Measurements from ENCODE around the gene PHLDB1. TPM values are rescaled to one million over a fixed set of nuclear protein-coding genes. Genes with fewer than 3 reads are reported as not detected.
"Not testable (repeated sequence)": the region's sequence is repeated elsewhere in the genome, so short reads cannot be mapped to it uniquely, and the experiment has no call there.

The PHLDB1 gene
- polyA plus RNA-seq, 2 donors = 12.9 to 25.7 TPM

DNA sequence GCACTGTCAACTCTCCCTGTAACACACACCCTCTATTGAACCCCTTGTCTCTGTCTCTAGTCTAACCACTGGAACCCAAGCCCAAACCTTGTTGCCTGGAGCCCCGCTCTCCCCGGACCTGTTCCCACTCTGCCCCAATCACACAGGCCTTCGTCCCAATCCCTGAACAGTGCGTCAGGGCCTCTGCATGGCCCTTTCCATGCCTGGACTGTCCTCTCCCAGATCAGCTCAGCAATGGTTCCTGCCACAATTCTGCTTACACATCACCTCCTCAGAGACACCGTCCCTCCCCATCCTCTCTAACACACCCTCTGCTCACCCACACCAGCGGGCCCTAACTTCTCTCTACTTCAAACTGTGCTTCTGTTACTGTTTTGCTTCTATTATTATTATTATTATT is 70.6 kb downstream of the PHLDB1 start:
- 93 to 95% methylated on average over 6 of the region's 6 CpGs for WGBS, 2 donors
- Histone ChIP-seq H3K27me3 (ENCODE audit: control insufficient read depth in 1 of 2, insufficient read depth in 2 of 2, low read length in 2 of 2) (no peaks in the 10 kb centered on the region), H3K27ac (ENCODE audit: low read depth in 2 of 2, low read length in 1 of 2) (no peak overlapping the region), H3K4me1 (ENCODE audit: control insufficient read depth in 2 of 2, insufficient read depth in 2 of 2, low read length in 1 of 2) (peaks cover 5 to 12% of the 10 kb centered on the region in 2 donors), H3K36me3 (ENCODE audit: control insufficient read depth in 2 of 2, insufficient read depth in 2 of 2, low read length in 1 of 2) (no peaks in the 10 kb centered on the region), H3K4me3 (ENCODE audit: low read depth in 1 of 2, low read length in 2 of 2) (no peak overlapping the region), H3K9me3 (ENCODE audit: control insufficient read depth in 2 of 2, insufficient read depth in 1 of 2, low read depth in 1 of 2, low read length in 1 of 2) (no peaks in the 10 kb centered on the region)

DNA sequence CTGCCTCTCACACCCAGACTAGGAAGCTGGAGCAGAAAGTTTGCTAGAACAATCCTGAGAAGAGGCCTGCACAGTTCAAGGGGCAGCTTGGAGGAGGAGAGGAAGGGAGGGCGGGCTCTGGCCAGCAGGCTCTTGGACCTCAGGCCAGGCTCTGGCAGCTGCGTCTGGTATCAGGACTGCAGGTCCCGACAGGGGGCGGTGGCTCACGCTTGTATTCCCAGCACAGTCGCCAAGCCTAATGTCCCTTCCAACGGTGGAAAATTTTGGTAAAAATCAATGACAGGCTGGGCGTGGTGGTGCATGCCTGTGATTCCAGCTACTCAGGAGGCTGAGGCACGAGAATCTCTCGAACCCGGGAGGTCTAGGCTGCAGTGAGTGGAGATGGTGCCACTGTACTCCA is 71.5 kb downstream of the PHLDB1 start:
- H3K4me3 ChIP-seq (ENCODE audit: low read depth in 1 of 2, low read length in 2 of 2); H3K9me3 ChIP-seq (ENCODE audit: control insufficient read depth in 2 of 2, insufficient read depth in 1 of 2, low read depth in 1 of 2, low read length in 1 of 2); H3K36me3 ChIP-seq (ENCODE audit: control insufficient read depth in 2 of 2, insufficient read depth in 2 of 2, low read length in 1 of 2); H3K27me3 ChIP-seq (ENCODE audit: control insufficient read depth in 1 of 2, insufficient read depth in 2 of 2, low read length in 2 of 2): not testable (repeated sequence)
- H3K27ac ChIP-seq (ENCODE audit: low read depth in 2 of 2, low read length in 1 of 2) = peak overlapping the region; percentile 40 to 45
- WGBS, 2 donors = 27 to 38% methylated on average over 11 of the region's 11 CpGs
- peaks cover 5 to 12% of the 10 kb centered on the region in 2 donors for H3K4me1 ChIP-seq (ENCODE audit: control insufficient read depth in 2 of 2, insufficient read depth in 2 of 2, low read length in 1 of 2)

DNA sequence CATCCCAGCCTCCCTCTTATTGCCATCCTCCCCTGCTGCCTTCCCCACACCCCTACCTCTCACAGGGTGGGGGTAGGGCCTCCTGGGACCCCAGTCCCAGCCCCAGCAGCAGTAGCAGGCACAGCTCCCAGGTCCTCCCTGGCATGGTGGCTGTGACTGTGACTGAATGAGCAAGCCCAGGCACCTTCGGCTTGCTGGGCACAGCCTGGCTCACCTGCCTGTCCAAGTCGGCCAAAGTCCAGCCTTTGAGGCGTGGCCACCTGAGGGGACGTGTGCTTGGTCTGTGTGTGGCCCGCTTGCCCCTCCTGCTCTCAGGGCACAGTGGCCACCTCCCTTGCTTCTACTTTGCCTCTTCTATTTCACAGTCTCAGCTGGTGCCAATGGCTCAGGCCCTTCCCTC is 72.1 kb downstream of the PHLDB1 start, which contains the start of gene TREH:
TREH (minus strand) TSS at position 168 of the 400 bp plus-strand sequence; CDS start at position 145, 23 bp downstream.
- 44 to 52% methylated on average over 5 of the region's 5 CpGs for WGBS, 2 donors
- no peak within 1 kb of the TSS for H3K4me3 ChIP-seq (ENCODE audit: low read depth in 1 of 2, low read length in 2 of 2)
- H3K4me1 ChIP-seq (ENCODE audit: control insufficient read depth in 2 of 2, insufficient read depth in 2 of 2, low read length in 1 of 2) = peaks cover 5 to 12% of the 10 kb centered on the region in 2 donors
- no peaks in the 10 kb centered on the region for H3K27me3 ChIP-seq (ENCODE audit: control insufficient read depth in 1 of 2, insufficient read depth in 2 of 2, low read length in 2 of 2)
- H3K27ac ChIP-seq (ENCODE audit: low read depth in 2 of 2, low read length in 1 of 2) = peak within 1 kb of the TSS; percentile 40 to 45
- H3K36me3 ChIP-seq (ENCODE audit: control insufficient read depth in 2 of 2, insufficient read depth in 2 of 2, low read length in 1 of 2) = no peaks in the 10 kb centered on the region
- H3K9me3 ChIP-seq (ENCODE audit: control insufficient read depth in 2 of 2, insufficient read depth in 1 of 2, low read depth in 1 of 2, low read length in 1 of 2) = no peaks in the 10 kb centered on the region

GRCh38 chr11:118682372-118682771 is 75.0 kb downstream of the PHLDB1 start:
- peaks cover 5 to 12% of the 10 kb centered on the region in 2 donors for H3K4me1 ChIP-seq (ENCODE audit: control insufficient read depth in 2 of 2, insufficient read depth in 2 of 2, low read length in 1 of 2)
- no peak overlapping the region for H3K27ac ChIP-seq (ENCODE audit: low read depth in 2 of 2, low read length in 1 of 2)
- no peaks in the 10 kb centered on the region for H3K9me3 ChIP-seq (ENCODE audit: control insufficient read depth in 2 of 2, insufficient read depth in 1 of 2, low read depth in 1 of 2, low read length in 1 of 2)
- no peaks in the 10 kb centered on the region for H3K27me3 ChIP-seq (ENCODE audit: control insufficient read depth in 1 of 2, insufficient read depth in 2 of 2, low read length in 2 of 2)
- no peak overlapping the region for H3K4me3 ChIP-seq (ENCODE audit: low read depth in 1 of 2, low read length in 2 of 2)
- no peaks in the 10 kb centered on the region for H3K36me3 ChIP-seq (ENCODE audit: control insufficient read depth in 2 of 2, insufficient read depth in 2 of 2, low read length in 1 of 2)
- WGBS, 2 donors = 80 to 93% methylated on average over 1 of the region's 1 CpG

- H3K36me3 ChIP-seq (ENCODE audit: control insufficient read depth in 2 of 2, insufficient read depth in 2 of 2, low read length in 1 of 2); H3K9me3 ChIP-seq (ENCODE audit: control insufficient read depth in 2 of 2, insufficient read depth in 1 of 2, low read depth in 1 of 2, low read length in 1 of 2); H3K27me3 ChIP-seq (ENCODE audit: control insufficient read depth in 1 of 2, insufficient read depth in 2 of 2, low read length in 2 of 2); H3K4me3 ChIP-seq (ENCODE audit: low read depth in 1 of 2, low read length in 2 of 2); H3K27ac ChIP-seq (ENCODE audit: low read depth in 2 of 2, low read length in 1 of 2): not testable (repeated sequence)
- peaks cover 5 to 12% of the 10 kb centered on the region in 2 donors for H3K4me1 ChIP-seq (ENCODE audit: control insufficient read depth in 2 of 2, insufficient read depth in 2 of 2, low read length in 1 of 2)
- WGBS, 2 donors = 54 to 59% methylated on average over 6 of the region's 6 CpGs
These were observed 75.5 kb downstream of the PHLDB1 start for GRCh38 chr11:118682939-118683338.

- WGBS, 2 donors = 86 to 97% methylated on average over 2 of the region's 2 CpGs
- no peaks in the 10 kb centered on the region for H3K36me3 ChIP-seq (ENCODE audit: control insufficient read depth in 2 of 2, insufficient read depth in 2 of 2, low read length in 1 of 2)
- peaks cover 3 to 9% of the 10 kb centered on the region in 2 donors for H3K4me1 ChIP-seq (ENCODE audit: control insufficient read depth in 2 of 2, insufficient read depth in 2 of 2, low read length in 1 of 2)
- H3K27ac ChIP-seq (ENCODE audit: low read depth in 2 of 2, low read length in 1 of 2) = no peak overlapping the region
- no peaks in the 10 kb centered on the region for H3K27me3 ChIP-seq (ENCODE audit: control insufficient read depth in 1 of 2, insufficient read depth in 2 of 2, low read length in 2 of 2)
- no peak overlapping the region for H3K4me3 ChIP-seq (ENCODE audit: low read depth in 1 of 2, low read length in 2 of 2)
- H3K9me3 ChIP-seq (ENCODE audit: control insufficient read depth in 2 of 2, insufficient read depth in 1 of 2, low read depth in 1 of 2, low read length in 1 of 2) = no peaks in the 10 kb centered on the region
These were observed 76.8 kb downstream of the PHLDB1 start for GRCh38 chr11:118684187-118684586.

- Histone ChIP-seq H3K27me3 (ENCODE audit: control insufficient read depth in 1 of 2, insufficient read depth in 2 of 2, low read length in 2 of 2) (no peaks in the 10 kb centered on the region), H3K4me1 (ENCODE audit: control insufficient read depth in 2 of 2, insufficient read depth in 2 of 2, low read length in 1 of 2) (peaks cover 0 to 23% of the 10 kb centered on the region in 2 donors), H3K9me3 (ENCODE audit: control insufficient read depth in 2 of 2, insufficient read depth in 1 of 2, low read depth in 1 of 2, low read length in 1 of 2) (no peaks in the 10 kb centered on the region), H3K27ac (ENCODE audit: low read depth in 2 of 2, low read length in 1 of 2) (no peak overlapping the region), H3K36me3 (ENCODE audit: control insufficient read depth in 2 of 2, insufficient read depth in 2 of 2, low read length in 1 of 2) (no peaks in the 10 kb centered on the region), H3K4me3 (ENCODE audit: low read depth in 1 of 2, low read length in 2 of 2) (no peak overlapping the region)
- WGBS, 2 donors = 93 to 95% methylated on average over 5 of the region's 5 CpGs
These were observed 80.5 kb downstream of the PHLDB1 start for GRCh38 chr11:118687906-118688305.

DNA sequence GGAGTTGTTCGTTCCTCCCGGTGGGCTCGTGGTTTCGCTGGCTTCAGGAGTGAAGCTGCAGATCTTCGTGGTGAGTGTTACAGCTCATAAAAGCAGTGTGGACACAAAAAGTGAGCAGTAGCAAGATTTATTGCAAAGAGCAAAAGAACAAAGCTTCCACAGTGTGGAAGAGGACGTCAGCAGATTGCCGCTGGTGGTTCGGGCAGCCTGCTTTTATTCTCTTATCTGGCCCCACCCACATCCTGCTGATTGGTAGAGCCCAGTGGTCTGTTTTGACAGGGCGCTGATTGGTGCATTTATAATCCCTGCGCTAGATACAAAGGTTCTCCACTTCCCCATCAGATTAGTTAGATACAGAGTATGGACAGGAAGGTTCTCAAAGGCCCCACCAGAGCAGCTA is 80.9 kb downstream of the PHLDB1 start:
- not testable (repeated sequence) for H3K9me3 ChIP-seq (ENCODE audit: control insufficient read depth in 2 of 2, insufficient read depth in 1 of 2, low read depth in 1 of 2, low read length in 1 of 2); H3K27ac ChIP-seq (ENCODE audit: low read depth in 2 of 2, low read length in 1 of 2); H3K4me3 ChIP-seq (ENCODE audit: low read depth in 1 of 2, low read length in 2 of 2); H3K27me3 ChIP-seq (ENCODE audit: control insufficient read depth in 1 of 2, insufficient read depth in 2 of 2, low read length in 2 of 2); H3K36me3 ChIP-seq (ENCODE audit: control insufficient read depth in 2 of 2, insufficient read depth in 2 of 2, low read length in 1 of 2)
- WGBS, 2 donors = 81% methylated on average over 10 of the region's 10 CpGs
- H3K4me1 ChIP-seq (ENCODE audit: control insufficient read depth in 2 of 2, insufficient read depth in 2 of 2, low read length in 1 of 2) = peaks cover 0 to 23% of the 10 kb centered on the region in 2 donors

GRCh38 chr11:118688851-118689502 is 81.6 kb downstream of the PHLDB1 start:
- Histone ChIP-seq H3K4me3 (ENCODE audit: low read depth in 1 of 2, low read length in 2 of 2) (no peak overlapping the region), H3K36me3 (ENCODE audit: control insufficient read depth in 2 of 2, insufficient read depth in 2 of 2, low read length in 1 of 2) (no peaks in the 10 kb centered on the region), H3K27me3 (ENCODE audit: control insufficient read depth in 1 of 2, insufficient read depth in 2 of 2, low read length in 2 of 2) (no peaks in the 10 kb centered on the region), H3K4me1 (ENCODE audit: control insufficient read depth in 2 of 2, insufficient read depth in 2 of 2, low read length in 1 of 2) (peaks cover 0 to 23% of the 10 kb centered on the region in 2 donors), H3K27ac (ENCODE audit: low read depth in 2 of 2, low read length in 1 of 2) (peak overlapping the region in 1 of 2 donors; percentile 62), H3K9me3 (ENCODE audit: control insufficient read depth in 2 of 2, insufficient read depth in 1 of 2, low read depth in 1 of 2, low read length in 1 of 2) (no peaks in the 10 kb centered on the region)
- 83 to 85% methylated on average over 37 to 41 of the region's 41 CpGs for WGBS, 2 donors

DNA sequence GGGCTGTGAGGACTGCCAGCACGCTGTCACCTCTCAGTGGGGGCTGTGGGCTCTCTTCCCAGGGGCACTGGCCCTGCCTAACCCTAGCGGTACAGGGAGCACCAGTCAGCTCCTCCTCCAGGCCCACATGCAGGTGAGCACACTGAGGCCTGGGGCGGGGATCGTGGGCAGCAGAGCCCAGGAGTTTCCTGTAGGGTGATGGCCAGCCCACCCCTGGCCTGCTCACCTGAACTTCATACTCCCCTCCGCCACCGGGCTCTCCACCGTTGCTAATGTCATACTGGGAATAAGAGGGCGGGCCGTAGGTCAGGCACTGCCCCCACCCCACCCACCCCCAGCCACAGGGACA is 82.1 kb downstream of the PHLDB1 start:
- Histone ChIP-seq H3K27me3 (ENCODE audit: control insufficient read depth in 1 of 2, insufficient read depth in 2 of 2, low read length in 2 of 2) (no peaks in the 10 kb centered on the region), H3K27ac (ENCODE audit: low read depth in 2 of 2, low read length in 1 of 2) (peak overlapping the region; percentile 22 to 62), H3K9me3 (ENCODE audit: control insufficient read depth in 2 of 2, insufficient read depth in 1 of 2, low read depth in 1 of 2, low read length in 1 of 2) (no peaks in the 10 kb centered on the region), H3K4me3 (ENCODE audit: low read depth in 1 of 2, low read length in 2 of 2) (peak overlapping the region in 1 of 2 donors; percentile 31), H3K36me3 (ENCODE audit: control insufficient read depth in 2 of 2, insufficient read depth in 2 of 2, low read length in 1 of 2) (no peaks in the 10 kb centered on the region), H3K4me1 (ENCODE audit: control insufficient read depth in 2 of 2, insufficient read depth in 2 of 2, low read length in 1 of 2) (peaks cover 0 to 23% of the 10 kb centered on the region in 2 donors)
- WGBS, 2 donors = 14 to 17% methylated on average over 7 to 9 of the region's 9 CpGs

Measured in esophagus (tissue), 2 donors.